Measurements from ENCODE around the gene TMEM259. TPM values are rescaled to one million over a fixed set of nuclear protein-coding genes. Genes with fewer than 3 reads are reported as not detected.

TMEM259 gene
- total and polyA plus RNA-seq, 2 donors (not counting 1 experiment from before 2014, with no cell fraction given), result 373 to 607 TPM

GRCh38 chr19:1014161-1015060, 6.5 kb downstream of the TMEM259 start:
- Histone ChIP-seq H2AFZ (ENCODE audit: insufficient read depth, low read depth, low read length, poor library complexity, severe bottlenecking) (no peak overlapping the region), H3K9me3 (ENCODE audit: control extremely low read depth in 1 of 3, control insufficient read depth in 2 of 3, insufficient read depth in 1 of 3, low read length in 2 of 3) (no peaks in the 10 kb centered on the region), H3K36me3 (replicated peaks in 1 of 2; ENCODE audit: control extremely low read depth in 1 of 2, control insufficient read depth in 1 of 2, extremely low read depth in 1 of 2, insufficient read depth in 2 of 2, low read length in 1 of 2) (peaks cover 0 to 43% of the 10 kb centered on the region in 2 experiments), H3K27ac (ENCODE audit: low read length in 2 of 2) (no peak overlapping the region), H4K20me1 (ENCODE audit: control insufficient read depth, insufficient read depth, low read length, poor library complexity, severe bottlenecking) (peaks cover 99% of the 10 kb centered on the region), H3K4me3 (ENCODE audit: control extremely low read depth in 1 of 5, extremely low read depth in 1 of 5, insufficient read depth in 1 of 5, low read depth in 2 of 5, low read length in 4 of 5) (no peak overlapping the region), H3K4me2 (replicated peaks; ENCODE audit: low read depth, low read length, poor library complexity, severe bottlenecking) (no peak overlapping the region), H3K27me3 (replicated peaks in 1 of 4; ENCODE audit: control extremely low read depth in 1 of 4, control insufficient read depth in 3 of 4, insufficient read depth in 4 of 4, low read length in 3 of 4) (no peaks in the 10 kb centered on the region), H3K9ac (ENCODE audit: low read length) (no peak overlapping the region), H3K79me2 (ENCODE audit: control insufficient read depth, insufficient read depth, low read length) (peaks cover 73% of the 10 kb centered on the region), H3K4me1 (ENCODE audit: control insufficient read depth in 2 of 2, insufficient read depth in 2 of 2, low read length in 2 of 2) (peaks cover 32 to 42% of the 10 kb centered on the region in 2 donors)
- H3K4me3 Mint-ChIP-seq, result no peak overlapping the region
- no peaks in the 10 kb centered on the region for H3K27me3 Mint-ChIP-seq
- no peaks in the 10 kb centered on the region for H3K9me3 Mint-ChIP-seq (ENCODE audit: insufficient read depth)
- no peak for TF ChIP-seq EZH2 (IDR thresholded peaks at IDR 0.05; ENCODE audit: borderline replicate concordance, insufficient read depth, low read depth, low read length, poor library complexity, severe bottlenecking)
- no peak for TF ChIP-seq CTCF (IDR thresholded peaks at IDR 0.05)
- 94% methylated on average over 49 of the region's 49 CpGs for WGBS (ENCODE audit: insufficient coverage)
- H3K4me1 Mint-ChIP-seq, result peaks cover 37% of the 10 kb centered on the region
- H3K27ac Mint-ChIP-seq, result no peak overlapping the region
- intact Hi-C loops (cut with micrococcal nuclease), result no loop called here
- ChIA-PET CTCF (no interaction called here), POLR2A (no interaction called here)
- DNase-seq (no peak), ATAC-seq (ENCODE audit: low read depth) (no peak)

- Histone ChIP-seq H3K36me3 (replicated peaks in 1 of 2; ENCODE audit: control extremely low read depth in 1 of 2, control insufficient read depth in 1 of 2, extremely low read depth in 1 of 2, insufficient read depth in 2 of 2, low read length in 1 of 2) (peaks cover 0 to 43% of the 10 kb centered on the region in 2 experiments), H3K27ac (ENCODE audit: low read length in 2 of 2) (no peak overlapping the region), H3K4me2 (replicated peaks; ENCODE audit: low read depth, low read length, poor library complexity, severe bottlenecking) (no peak overlapping the region), H3K79me2 (ENCODE audit: control insufficient read depth, insufficient read depth, low read length) (peaks cover 61% of the 10 kb centered on the region), H3K27me3 (replicated peaks in 1 of 4; ENCODE audit: control extremely low read depth in 1 of 4, control insufficient read depth in 3 of 4, insufficient read depth in 4 of 4, low read length in 3 of 4) (no peaks in the 10 kb centered on the region), H2AFZ (ENCODE audit: insufficient read depth, low read depth, low read length, poor library complexity, severe bottlenecking) (no peak overlapping the region), H3K9me3 (ENCODE audit: control extremely low read depth in 1 of 3, control insufficient read depth in 2 of 3, insufficient read depth in 1 of 3, low read length in 2 of 3) (no peaks in the 10 kb centered on the region), H3K4me3 (ENCODE audit: control extremely low read depth in 1 of 5, extremely low read depth in 1 of 5, insufficient read depth in 1 of 5, low read depth in 2 of 5, low read length in 4 of 5) (no peak overlapping the region), H4K20me1 (ENCODE audit: control insufficient read depth, insufficient read depth, low read length, poor library complexity, severe bottlenecking) (peaks cover 90% of the 10 kb centered on the region), H3K9ac (ENCODE audit: low read length) (no peak overlapping the region), H3K4me1 (ENCODE audit: control insufficient read depth in 2 of 2, insufficient read depth in 2 of 2, low read length in 2 of 2) (peaks cover 20 to 30% of the 10 kb centered on the region in 2 donors)
- ATAC-seq (ENCODE audit: low read depth), result no peak
- ChIA-PET CTCF (no interaction called here), POLR2A (no interaction called here)
- no peak for DNase-seq
- no peaks in the 10 kb centered on the region for H3K9me3 Mint-ChIP-seq (ENCODE audit: insufficient read depth)
- H3K27me3 Mint-ChIP-seq, result no peaks in the 10 kb centered on the region
- 95% methylated on average over 10 of the region's 10 CpGs for WGBS (ENCODE audit: insufficient coverage)
- no peak for TF ChIP-seq CTCF (IDR thresholded peaks at IDR 0.05)
- no peak for TF ChIP-seq EZH2 (IDR thresholded peaks at IDR 0.05; ENCODE audit: borderline replicate concordance, insufficient read depth, low read depth, low read length, poor library complexity, severe bottlenecking)
- no peak overlapping the region for H3K4me3 Mint-ChIP-seq
- intact Hi-C loops (cut with micrococcal nuclease), result no loop called here
- no peak overlapping the region for H3K27ac Mint-ChIP-seq
- H3K4me1 Mint-ChIP-seq, result peaks cover 27% of the 10 kb centered on the region
Observed at GRCh38 chr19:1013218-1013617, 7.7 kb downstream of the TMEM259 start.
